HCT116 (cell line): ENCODE results near the gene HOXC6. TPM values are rescaled to one million over a fixed set of nuclear protein-coding genes. Genes with fewer than 3 reads are reported as not detected.
A peak's percentile ranks its signal among the peaks of the same experiment; 100 is the strongest.

Experiments
- ATAC-seq: fragments of 200-7000 bp; cut with Tn5 transposase; 2 replicates; pipeline ENCODE4 v1.9.1; 2020; ENCODE audit warnings: mild to moderate bottlenecking, moderate library complexity
- BruUV-seq: library from RNA; stranded (reverse); fragments of 400-500 nt; replicated peaks from 2 replicates; lab custom pipeline; 2021; lab: Mats Ljungman, UMichigan
- CTCF ChIA-PET: fragments of 300-600 bp; sonication (Branson Sonifier 250); formaldehyde crosslinking; loops from one replicate; lab custom pipeline; 2021; ENCODE audit warnings: antibody characterized with exemption; lab: Charles Lee
- POLR2A ChIA-PET: fragments of 300-600, 350-600 bp; sonication (Branson Sonifier 250); formaldehyde crosslinking; loops from one replicate; lab custom pipeline; 2021; ENCODE audit warnings: antibody characterized with exemption; lab: Charles Lee
- RAD21 ChIA-PET, 2 experiments: fragments of 300-600 bp; sonication (Branson Sonifier 250); formaldehyde crosslinking; loops; one replicate each; lab custom pipeline; 2023; ENCODE audit warnings: low total read pairs in 2 of 2; ENCODE audit not compliant: uncharacterized antibody in 2 of 2, unreplicated experiment in 2 of 2, low non-redundant PET in 1 of 2; lab: Charles Lee
- DNase-seq: peaks from one replicate; pipeline ENCODE4 v3.0.0-alpha.2; 2010; ENCODE audit warnings: low read depth, low spot score
- H2AFZ ChIP-seq: fragments of 200-600 bp; shearing (Covaris generic), sonication (generic); 2 replicates; pipeline ENCODE4 v1.6.1; 2017; ENCODE audit warnings: low read depth, mixed run types, mixed read lengths, antibody characterized with exemption, low read length; ENCODE audit not compliant: poor library complexity, severe bottlenecking
- H3K27ac ChIP-seq: 2 replicates; pipeline ENCODE4 v1.5.1; 2012; ENCODE audit warnings: low read depth, low read length
- H3K27me3 ChIP-seq: fragments of 200-600 bp; sonication (generic); 2 replicates; pipeline ENCODE4 v1.6.1; 2016; ENCODE audit warnings: mixed run types, low read length, mixed read lengths; ENCODE audit not compliant: insufficient read depth
- H3K36me3 ChIP-seq, 2 experiments: fragments of 200-500 bp in 1 of 2; fragments of 200-600 bp in 1 of 2; sonication (Bioruptor generic) in 1 of 2; sonication (generic) in 1 of 2; 2 replicates each; pipeline versions ENCODE4 v1.5.1 to v1.6.1; 2014 to 2016; ENCODE audit warnings: low read length in 2 of 2, inconsistent platforms in 1 of 2, mixed read lengths in 1 of 2, mixed run types in 1 of 2; ENCODE audit not compliant: insufficient read depth in 2 of 2, control insufficient read depth in 1 of 2
- H3K4me1 ChIP-seq, 2 experiments: fragments of 200-600 bp in 1 of 2; sonication (generic) in 1 of 2; 2 replicates each; pipeline versions ENCODE4 v1.5.1 to v1.6.1; 2012 to 2017; ENCODE audit warnings: low read length in 2 of 2, inconsistent platforms in 1 of 2, mild to moderate bottlenecking in 1 of 2, mixed read lengths in 1 of 2, mixed run types in 1 of 2, moderate library complexity in 1 of 2; ENCODE audit not compliant: insufficient read depth in 2 of 2, control insufficient read depth in 1 of 2
- H3K4me2 ChIP-seq: fragments of 200-600 bp; sonication (generic); 2 replicates; pipeline ENCODE4 v1.6.1; 2017; ENCODE audit warnings: mixed run types, low read length, mixed read lengths
- H3K4me3 ChIP-seq, 2 experiments: fragments of 200-600 bp in 1 of 2; sonication (generic) in 1 of 2; replicated peaks in 1 of 2; 2 replicates each; pipeline ENCODE4 v1.5.1; 2011 to 2016; ENCODE audit warnings: low read length in 2 of 2, control low read depth in 1 of 2, low read depth in 1 of 2, mild to moderate bottlenecking in 1 of 2, mixed read lengths in 1 of 2, mixed run types in 1 of 2
- H3K79me2 ChIP-seq: fragments of 200-600 bp; sonication (generic); 2 replicates; pipeline ENCODE4 v1.6.1; 2017; ENCODE audit warnings: mild to moderate bottlenecking, mixed run types, low read length, moderate library complexity, mixed read lengths; ENCODE audit not compliant: insufficient read depth
- H3K9ac ChIP-seq: fragments of 200-600 bp; sonication (generic); 2 replicates; pipeline ENCODE4 v1.6.1; 2016; ENCODE audit warnings: low read length, mixed read lengths
- H3K9me2 ChIP-seq: fragments of 200-600 bp; sonication (generic), shearing (Covaris generic); 2 replicates; pipeline ENCODE4 v1.6.1; 2017; ENCODE audit warnings: mixed run types, mild to moderate bottlenecking, moderate library complexity; ENCODE audit not compliant: insufficient read depth
- H3K9me3 ChIP-seq, 2 experiments: fragments of 200-500 bp in 1 of 2; fragments of 200-600 bp in 1 of 2; sonication (Bioruptor generic) in 1 of 2; sonication (generic) in 1 of 2; 2 replicates each; pipeline ENCODE4 v1.6.1; 2014 to 2017; ENCODE audit warnings: low read length in 2 of 2, mixed read lengths in 2 of 2, inconsistent platforms in 1 of 2, low read depth in 1 of 2, mild to moderate bottlenecking in 1 of 2, mixed run types in 1 of 2, moderate library complexity in 1 of 2; ENCODE audit not compliant: control insufficient read depth in 1 of 2, insufficient read depth in 1 of 2
- H4K20me1 ChIP-seq: fragments of 200-600 bp; sonication (generic), shearing (Covaris generic); 2 replicates; pipeline ENCODE4 v1.6.1; 2017; ENCODE audit warnings: mixed run types, mild to moderate bottlenecking, moderate library complexity; ENCODE audit not compliant: insufficient read depth
- CBX3 ChIP-seq: IDR thresholded peaks from 2 replicates; pipeline ENCODE4 v1.6.1; 2012; ENCODE audit warnings: low read depth
- EZH2 ChIP-seq: fragments of 200-600 bp; sonication (generic); IDR thresholded peaks from 2 replicates; pipeline ENCODE4 v1.6.1; 2017; ENCODE audit warnings: antibody characterized with exemption, mixed run types
- FOSL1 ChIP-seq: IDR thresholded peaks from 2 replicates; pipeline ENCODE4 v1.6.1; 2012; ENCODE audit warnings: low read depth
- SP1 ChIP-seq: IDR thresholded peaks from 2 replicates; pipeline ENCODE4 v1.6.1; 2012; ENCODE audit warnings: low read depth
- SRF ChIP-seq: IDR thresholded peaks from 2 replicates; pipeline ENCODE4 v1.6.1; 2012; ENCODE audit warnings: low read depth
- ZBTB33 ChIP-seq: IDR thresholded peaks from 2 replicates; pipeline ENCODE4 v1.6.1; 2011; ENCODE audit warnings: mild to moderate bottlenecking, low read length, moderate library complexity; ENCODE audit not compliant: insufficient replicate concordance; ENCODE audit errors: extremely low read depth
- ZNF274 ChIP-seq: fragments of 200-500 bp; sonication (Bioruptor generic); IDR thresholded peaks from 2 replicates; pipeline ENCODE4 v1.6.1; 2014; ENCODE audit warnings: mild to moderate bottlenecking, low read depth, low read length, inconsistent platforms
- intact Hi-C: fragments of 100-400 bp; cut with micrococcal nuclease; formaldehyde crosslinking; loops from 2 replicates; pipeline ENCODE4 v1.10.0; 2022
- total RNA-seq: library from RNA; stranded (reverse); gene quantifications from one replicate; pipeline ENCODE4 v1.2.1, GENCODE V29; 2021; ENCODE audit not compliant: unreplicated experiment
- TF ChIP-seq, protein P1 (sequence below), 3 experiments: fragments of 200-600 bp in 1 of 3; sonication (generic) in 1 of 3; IDR thresholded peaks in 2 of 3; conservative IDR thresholded peaks in 1 of 3; 2 replicates each; pipeline ENCODE4 v1.5.1; 2012 to 2017; ENCODE audit warnings: low read depth in 2 of 3, low read length in 2 of 3, antibody characterized with exemption in 1 of 3, borderline replicate concordance in 1 of 3, control low read depth in 1 of 3, mild to moderate bottlenecking in 1 of 3, mixed read lengths in 1 of 3, mixed run types in 1 of 3, moderate library complexity in 1 of 3; ENCODE audit not compliant: insufficient read depth in 1 of 3

The HOXC6 gene
- total RNA-seq, 1 experiment from 2014 or later: 3.1 TPM

DNA sequence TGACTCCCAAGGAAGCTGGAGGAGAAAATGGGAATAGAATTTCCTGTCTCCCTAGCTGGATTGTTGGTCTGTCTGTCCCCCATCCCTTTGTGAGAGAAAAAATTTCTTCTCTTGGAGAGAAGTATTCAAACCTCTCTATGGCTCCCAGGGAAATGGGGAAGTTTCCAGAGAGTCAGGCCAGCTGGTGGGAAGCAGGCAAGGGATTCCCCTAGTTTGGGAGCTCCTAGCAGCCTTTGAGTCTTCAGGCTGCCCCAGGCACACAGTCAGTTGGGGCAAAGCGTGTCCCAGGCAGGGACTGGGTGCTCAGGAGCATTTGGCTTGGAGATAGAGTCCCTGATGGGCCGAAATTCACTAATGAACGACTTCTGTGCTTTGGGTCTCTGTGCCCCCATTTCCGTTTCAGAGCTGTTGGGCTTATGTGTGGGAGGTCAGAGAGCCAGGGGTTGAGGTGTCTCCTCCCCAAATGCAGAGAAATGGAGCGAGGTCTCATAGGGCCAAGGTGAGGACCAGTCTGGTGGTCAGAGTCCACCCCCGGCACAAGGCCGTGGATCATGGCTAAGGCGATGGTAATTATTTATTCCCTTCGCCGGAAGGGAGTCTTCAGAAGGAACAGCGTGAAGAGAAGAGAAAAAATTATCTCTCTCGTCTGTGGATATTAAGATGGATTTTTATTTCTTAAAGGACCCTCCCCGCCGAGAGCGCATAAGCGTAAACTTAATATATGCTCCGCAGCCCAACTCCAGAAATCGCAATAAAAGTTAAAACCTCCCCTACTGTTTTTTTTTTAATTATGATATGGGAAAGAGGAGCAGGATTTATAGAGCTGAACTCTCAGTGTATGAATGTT, 34.9 kb upstream of the HOXC6 start:
- Histone ChIP-seq H3K9me3 (no peaks in the 10 kb centered on the region), H2AFZ (no peak overlapping the region), H3K36me3 (no peaks in the 10 kb centered on the region), H3K4me1 (peaks cover 14 to 36% of the 10 kb centered on the region in 2 experiments), H3K4me3 (no peak overlapping the region), H3K4me2 (peak overlapping the region; percentile 94; the same call in 1 of the 2 replicates), H3K9ac (no peak overlapping the region), H3K9me2 (no peaks in the 10 kb centered on the region), H3K79me2 (peaks cover 29% of the 10 kb centered on the region), H3K27me3 (no peaks in the 10 kb centered on the region), H4K20me1 (no peaks in the 10 kb centered on the region), H3K27ac (no peak overlapping the region)
- POLR2A ChIA-PET: no interaction called here
- no peak for DNase-seq
- CTCF ChIA-PET: interaction anchor here (1.2 to 2.1 kb wide), 4 partner anchors 8 to 215 kb away, joined by 3 to 15 read pairs (median 4); partner anchors contain the start of gene HOXC10
- intact Hi-C loops: no loop called here
- RAD21 ChIA-PET: interaction anchor here in 1 of 2 experiments (0.6 kb wide), 1 partner anchor 83 kb away, joined by 3 read pairs; no protein-coding TSS in a partner anchor
- BruUV-seq: no TSS peak
- no peak for TF ChIP-seq ZBTB33
- no peak for TF ChIP-seq SRF
- TF ChIP-seq, protein P1, sequence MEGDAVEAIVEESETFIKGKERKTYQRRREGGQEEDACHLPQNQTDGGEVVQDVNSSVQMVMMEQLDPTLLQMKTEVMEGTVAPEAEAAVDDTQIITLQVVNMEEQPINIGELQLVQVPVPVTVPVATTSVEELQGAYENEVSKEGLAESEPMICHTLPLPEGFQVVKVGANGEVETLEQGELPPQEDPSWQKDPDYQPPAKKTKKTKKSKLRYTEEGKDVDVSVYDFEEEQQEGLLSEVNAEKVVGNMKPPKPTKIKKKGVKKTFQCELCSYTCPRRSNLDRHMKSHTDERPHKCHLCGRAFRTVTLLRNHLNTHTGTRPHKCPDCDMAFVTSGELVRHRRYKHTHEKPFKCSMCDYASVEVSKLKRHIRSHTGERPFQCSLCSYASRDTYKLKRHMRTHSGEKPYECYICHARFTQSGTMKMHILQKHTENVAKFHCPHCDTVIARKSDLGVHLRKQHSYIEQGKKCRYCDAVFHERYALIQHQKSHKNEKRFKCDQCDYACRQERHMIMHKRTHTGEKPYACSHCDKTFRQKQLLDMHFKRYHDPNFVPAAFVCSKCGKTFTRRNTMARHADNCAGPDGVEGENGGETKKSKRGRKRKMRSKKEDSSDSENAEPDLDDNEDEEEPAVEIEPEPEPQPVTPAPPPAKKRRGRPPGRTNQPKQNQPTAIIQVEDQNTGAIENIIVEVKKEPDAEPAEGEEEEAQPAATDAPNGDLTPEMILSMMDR (IDR thresholded peaks at IDR 0.05 in 2 of 3, conservative IDR thresholded peaks at IDR 0.05 in 1 of 3; ENCODE audit: borderline replicate concordance in 1 of 3, insufficient read depth in 1 of 3, low read depth in 2 of 3, low read length in 2 of 3): no peak
- TF ChIP-seq FOSL1: no peak
- no peak for TF ChIP-seq EZH2
- no peak for TF ChIP-seq ZNF274
- no peak for TF ChIP-seq CBX3
- TF ChIP-seq SP1: no peak
- no peak for ATAC-seq
